Measurements from ENCODE around the gene PACRG.

PACRG gene

GRCh38 chr6:163324326-163324687 lies 596.5 kb downstream of the PACRG start:
- DNase-seq, result no peak

- DNase-seq, result peak; percentile 43
Measured at GRCh38 chr6:163324688-163325389, 597.1 kb downstream of the PACRG start.

- DNase-seq, result no peak
Measured at GRCh38 chr6:163325390-163325784, 597.6 kb downstream of the PACRG start.

- no peak for DNase-seq
Measured at GRCh38 chr6:163327165-163327880, 599.5 kb downstream of the PACRG start.

GRCh38 chr6:163327921-163328320 lies 600.1 kb downstream of the PACRG start:
- no peak for DNase-seq

GRCh38 chr6:163328411-163328810 lies 600.6 kb downstream of the PACRG start:
- DNase-seq, result no peak

- no peak for DNase-seq
Measured at GRCh38 chr6:163329991-163330390, 602.2 kb downstream of the PACRG start.

GRCh38 chr6:163331245-163331644 lies 603.5 kb downstream of the PACRG start:
- no peak for DNase-seq

GRCh38 chr6:163332575-163332974 lies 604.8 kb downstream of the PACRG start:
- no peak for DNase-seq

GRCh38 chr6:163333038-163333437 lies 605.3 kb downstream of the PACRG start:
- no peak for DNase-seq

GRCh38 chr6:163333701-163334663 lies 606.2 kb downstream of the PACRG start:
- DNase-seq, result no peak

GRCh38 chr6:163335056-163335455 lies 607.3 kb downstream of the PACRG start:
- no peak for DNase-seq

GRCh38 chr6:163335671-163336545 lies 608.1 kb downstream of the PACRG start:
- DNase-seq, result no peak

- no peak for DNase-seq
Measured at GRCh38 chr6:163336961-163337360, 609.2 kb downstream of the PACRG start.

GRCh38 chr6:163337958-163338357 lies 610.2 kb downstream of the PACRG start:
- DNase-seq, result no peak

GRCh38 chr6:163338671-163339405 lies 611.1 kb downstream of the PACRG start:
- DNase-seq, result no peak

- no peak for DNase-seq
Measured at GRCh38 chr6:163339466-163339865, 611.7 kb downstream of the PACRG start.

- no peak for DNase-seq
Measured at GRCh38 chr6:163340201-163340887, 612.6 kb downstream of the PACRG start.

GRCh38 chr6:163341224-163342061 lies 613.7 kb downstream of the PACRG start:
- no peak for DNase-seq

Data from kidney glomerular epithelial cell (primary cell).